GM21381 (cell line): ENCODE data around the gene TIMM8B.
"Not testable (repeated sequence)": the region's sequence is repeated elsewhere in the genome, so short reads cannot be mapped to it uniquely, and the experiment has no call there.

Source experiments
- ATAC-seq: cut with Tn5 transposase; IDR thresholded peaks from one replicate; pipeline ENCODE4 v1.9.1; 2021; ENCODE audit warnings: mild to moderate bottlenecking, moderate library complexity; ENCODE audit not compliant: unreplicated experiment

The TIMM8B gene

GRCh38 chr11:112086422-112087191 lies at the start of gene TIMM8B, which contains the start of gene SDHD:
Gene TIMM8B (minus strand): TSS chr11:112086756. CDS start chr11:112086723, 33 bp downstream.
Gene SDHD (plus strand): TSS chr11:112086873. CDS start chr11:112086908, 35 bp downstream.
- ATAC-seq: peak; percentile 85

GRCh38 chr11:112134473-112134872 lies 47.9 kb upstream of the TIMM8B start:
- ATAC-seq: no peak

- no peak for ATAC-seq
These were observed 46.2 kb upstream of the TIMM8B start for GRCh38 chr11:112132737-112133136.

GRCh38 chr11:112129656-112130055 lies 43.1 kb upstream of the TIMM8B start:
- no peak for ATAC-seq

GRCh38 chr11:112128483-112129121 lies 42.0 kb upstream of the TIMM8B start:
- no peak for ATAC-seq

GRCh38 chr11:112127056-112127455 lies 40.5 kb upstream of the TIMM8B start:
- ATAC-seq: no peak

GRCh38 chr11:112123129-112123528 lies 36.6 kb upstream of the TIMM8B start:
- no peak for ATAC-seq

- ATAC-seq: no peak
These were observed 35.5 kb upstream of the TIMM8B start for GRCh38 chr11:112121981-112122615.

GRCh38 chr11:112118176-112118575 lies 31.6 kb upstream of the TIMM8B start:
- no peak for ATAC-seq

GRCh38 chr11:112115386-112115785 lies 28.8 kb upstream of the TIMM8B start:
- ATAC-seq: no peak

GRCh38 chr11:112114460-112114859 lies 27.9 kb upstream of the TIMM8B start:
- no peak for ATAC-seq

- ATAC-seq: no peak
These were observed 27.2 kb upstream of the TIMM8B start for GRCh38 chr11:112113539-112114457.

GRCh38 chr11:112106070-112106469 lies 19.5 kb upstream of the TIMM8B start:
- no peak for ATAC-seq

GRCh38 chr11:112103446-112103845 lies 16.9 kb upstream of the TIMM8B start:
- ATAC-seq: no peak

GRCh38 chr11:112100462-112100861 lies 13.9 kb upstream of the TIMM8B start:
- no peak for ATAC-seq

- no peak for ATAC-seq
These were observed 11.4 kb upstream of the TIMM8B start for GRCh38 chr11:112097734-112098528.

GRCh38 chr11:112096194-112096593 lies 9.6 kb upstream of the TIMM8B start:
- ATAC-seq: no peak

- ATAC-seq: not testable (repeated sequence)
These were observed 8.7 kb upstream of the TIMM8B start for GRCh38 chr11:112095302-112095701.

- ATAC-seq: no peak
These were observed 656 bp upstream of the TIMM8B start for GRCh38 chr11:112087212-112087611.
